Measurements from ENCODE around the gene UBR7. TPM values are rescaled to one million over a fixed set of nuclear protein-coding genes. Genes with fewer than 3 reads are reported as not detected.

The UBR7 gene
- total RNA-seq, 1 experiment from 2014 or later: 61.3 TPM

DNA sequence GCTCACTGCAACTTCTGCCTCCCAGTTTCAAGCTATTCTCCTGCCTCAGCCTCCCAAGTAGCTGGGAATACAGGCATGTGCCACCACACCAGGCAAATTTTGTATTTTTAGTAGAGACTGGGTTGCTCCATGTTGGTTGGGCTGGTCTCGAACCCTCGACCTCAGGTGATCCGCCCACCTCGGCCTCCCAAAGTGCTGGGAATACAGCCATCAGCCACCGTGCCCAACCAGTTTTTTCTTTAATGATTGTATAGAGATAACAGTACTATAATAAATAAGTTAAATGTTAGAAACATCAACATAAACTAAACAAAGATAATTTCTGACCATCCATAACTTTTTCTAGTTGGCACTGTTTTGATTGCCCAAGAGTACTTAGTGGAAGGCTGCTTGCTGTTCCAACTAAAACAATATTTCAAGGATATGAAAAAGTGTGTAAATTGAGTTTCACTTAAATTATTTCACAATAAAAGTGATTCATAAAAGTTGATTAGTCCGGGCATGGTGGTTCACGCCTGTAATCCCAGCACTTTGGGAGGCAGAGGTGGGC is 5.8 kb upstream of the UBR7 start:
- Histone ChIP-seq H3K27ac (ENCODE audit: low read length) (no peak overlapping the region), H3K9me2 (replicated peaks; ENCODE audit: low read length) (no peaks in the 10 kb centered on the region), H3K79me2 (ENCODE audit: low read length) (peaks cover 28% of the 10 kb centered on the region), H3K4me2 (ENCODE audit: low read length) (no peak overlapping the region), H3K4me1 (ENCODE audit: insufficient read depth, low read length) (0 out of 2 replicates have a peak, but pooled peaks cover 6% of the 10 kb centered on the region), H4K20me1 (ENCODE audit: low read length) (no peaks in the 10 kb centered on the region), H2AFZ (ENCODE audit: low read length) (no peak overlapping the region), H3K27me3 (ENCODE audit: low read length) (no peaks in the 10 kb centered on the region), H3K9me3 (ENCODE audit: low read length) (no peaks in the 10 kb centered on the region), H3K4me3 (ENCODE audit: low read length) (no peak overlapping the region), H3K36me3 (ENCODE audit: low read depth, low read length) (no peaks in the 10 kb centered on the region), H3K9ac (ENCODE audit: low read length) (no peak overlapping the region), H3F3A (ENCODE audit: low read length, unreplicated experiment) (no peaks in the 10 kb centered on the region)
- ChIA-PET CTCF (no interaction called here), POLR2A (ENCODE audit: unreplicated experiment) (no interaction called here)
- no TSS peak for BruUV-seq (replicated peaks)
- no peak for TF ChIP-seq EZH2phosphoT487 (IDR thresholded peaks at IDR 0.05; ENCODE audit: borderline replicate concordance, low read length)
- TF ChIP-seq, protein P1, sequence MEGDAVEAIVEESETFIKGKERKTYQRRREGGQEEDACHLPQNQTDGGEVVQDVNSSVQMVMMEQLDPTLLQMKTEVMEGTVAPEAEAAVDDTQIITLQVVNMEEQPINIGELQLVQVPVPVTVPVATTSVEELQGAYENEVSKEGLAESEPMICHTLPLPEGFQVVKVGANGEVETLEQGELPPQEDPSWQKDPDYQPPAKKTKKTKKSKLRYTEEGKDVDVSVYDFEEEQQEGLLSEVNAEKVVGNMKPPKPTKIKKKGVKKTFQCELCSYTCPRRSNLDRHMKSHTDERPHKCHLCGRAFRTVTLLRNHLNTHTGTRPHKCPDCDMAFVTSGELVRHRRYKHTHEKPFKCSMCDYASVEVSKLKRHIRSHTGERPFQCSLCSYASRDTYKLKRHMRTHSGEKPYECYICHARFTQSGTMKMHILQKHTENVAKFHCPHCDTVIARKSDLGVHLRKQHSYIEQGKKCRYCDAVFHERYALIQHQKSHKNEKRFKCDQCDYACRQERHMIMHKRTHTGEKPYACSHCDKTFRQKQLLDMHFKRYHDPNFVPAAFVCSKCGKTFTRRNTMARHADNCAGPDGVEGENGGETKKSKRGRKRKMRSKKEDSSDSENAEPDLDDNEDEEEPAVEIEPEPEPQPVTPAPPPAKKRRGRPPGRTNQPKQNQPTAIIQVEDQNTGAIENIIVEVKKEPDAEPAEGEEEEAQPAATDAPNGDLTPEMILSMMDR (conservative IDR thresholded peaks at IDR 0.05; ENCODE audit: low read depth, low read length): no peak
- TF ChIP-seq EZH2 (IDR thresholded peaks at IDR 0.05; ENCODE audit: low read length, unreplicated experiment): no peak
- DNase-seq (no peak), ATAC-seq (no peak)
- intact Hi-C loops (cut with micrococcal nuclease): no loop called here

DNA sequence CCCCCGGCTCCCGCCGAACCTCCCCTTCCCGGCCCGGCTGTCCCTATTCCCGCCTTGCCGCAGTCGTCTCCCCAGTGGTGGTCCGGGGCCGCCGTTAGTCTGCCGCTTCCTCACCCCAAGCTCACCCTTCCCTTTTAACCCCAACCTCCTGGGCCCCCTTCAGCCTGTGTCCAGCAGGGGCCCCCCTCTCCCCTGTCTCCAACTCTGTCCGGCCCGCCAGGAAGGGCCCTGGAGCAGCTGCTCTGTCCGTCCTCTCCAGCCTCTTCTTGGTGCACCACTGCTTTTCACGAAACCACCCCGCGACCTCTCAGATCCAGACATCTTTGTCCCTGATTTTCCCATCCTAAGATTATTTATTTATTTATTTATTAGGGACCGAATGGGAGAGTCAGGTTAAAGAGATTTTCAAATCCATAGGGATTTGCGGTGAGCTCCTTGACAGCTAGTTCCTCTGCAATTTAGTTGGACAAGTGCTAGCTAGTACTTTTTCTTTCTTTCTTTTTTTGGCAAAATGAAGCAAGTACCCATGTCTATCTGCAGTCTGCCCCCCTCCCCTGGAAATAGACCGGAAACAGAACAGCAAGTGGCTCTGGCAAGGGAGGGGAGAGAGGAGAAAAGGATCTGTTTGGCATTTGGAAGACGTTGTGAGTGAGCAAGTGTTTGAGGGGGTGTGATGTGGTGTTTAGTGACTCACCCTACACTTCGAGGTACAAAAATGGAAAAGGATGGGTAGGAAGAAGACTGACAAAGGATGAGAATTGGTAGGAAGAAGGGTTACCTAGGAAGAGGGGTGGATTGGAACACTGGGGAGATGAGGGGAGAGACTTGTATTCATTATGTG is 632 bp downstream of the UBR7 start:
- no peaks in the 10 kb centered on the region for H3K9me3 ChIP-seq (ENCODE audit: low read length)
- intact Hi-C loops (cut with micrococcal nuclease): loop anchor here (1.0 to 5.0 kb wide), 3 partner anchors 23 to 410 kb away; partner anchors contain the start of genes LYSET and MOAP1
- BruUV-seq (replicated peaks): TSS peak; percentile 51
- no peaks in the 10 kb centered on the region for H3K9me2 ChIP-seq (replicated peaks; ENCODE audit: low read length)
- peak; percentile 76 for ATAC-seq
- H4K20me1 ChIP-seq (ENCODE audit: low read length): no peaks in the 10 kb centered on the region
- CTCF ChIA-PET: interaction anchor here (0.6 to 1.2 kb wide), 5 partner anchors 11 to 189 kb away, joined by 3 to 5 read pairs (median 4); no protein-coding TSS in a partner anchor
- H3K36me3 ChIP-seq (ENCODE audit: low read depth, low read length): peaks cover 5% of the 10 kb centered on the region; the same call in 1 of the 2 replicates
- peaks cover 56% of the 10 kb centered on the region for H3K79me2 ChIP-seq (ENCODE audit: low read length)
- no peaks in the 10 kb centered on the region for H3K27me3 ChIP-seq (ENCODE audit: low read length)
- DNase-seq: peak; percentile 51
- peaks cover 17% of the 10 kb centered on the region; the same call in 1 of the 2 replicates for H3K4me1 ChIP-seq (ENCODE audit: insufficient read depth, low read length)
- H3K27ac ChIP-seq (ENCODE audit: low read length): peak overlapping the region; percentile 62
- TF ChIP-seq EZH2 (IDR thresholded peaks at IDR 0.05; ENCODE audit: low read length, unreplicated experiment) (no peak), EZH2phosphoT487 (IDR thresholded peaks at IDR 0.05; ENCODE audit: borderline replicate concordance, low read length) (no peak)
- TF ChIP-seq, protein P1 (conservative IDR thresholded peaks at IDR 0.05; ENCODE audit: low read depth, low read length): peak; percentile 53; the same call in 1 of the 2 replicates
- H3K4me3 ChIP-seq (ENCODE audit: low read length): peak overlapping the region; percentile 78
- POLR2A ChIA-PET (ENCODE audit: unreplicated experiment): interaction anchor here (0.8 to 1.3 kb wide), 3 partner anchors 21 to 92 kb away, joined by 3 to 5 read pairs (median 5); partner anchors contain the start of genes ITPK1, LYSET and MOAP1
- H3K4me2 ChIP-seq (ENCODE audit: low read length): peak overlapping the region; percentile 91
- no peaks in the 10 kb centered on the region for H3F3A ChIP-seq (ENCODE audit: low read length, unreplicated experiment)
- H2AFZ ChIP-seq (ENCODE audit: low read length): peak overlapping the region; percentile 88
- peak overlapping the region; percentile 86 for H3K9ac ChIP-seq (ENCODE audit: low read length)

All from PC-3 (cell line).